ENCODE data around the gene ANGPTL3. TPM values are rescaled to one million over a fixed set of nuclear protein-coding genes. Genes with fewer than 3 reads are reported as not detected.

ANGPTL3 gene
- total and polyA plus RNA-seq, 2 of the 8 experiments (the other 6 are each of a cell fraction or from before 2014, with no cell fraction given) = not detected

GRCh38 chr1:62643283-62643682, 46.0 kb downstream of the ANGPTL3 start:
- Histone ChIP-seq H3K9ac (replicated peaks in 1 of 4; ENCODE audit: extremely low read depth in 1 of 4, low read depth in 3 of 4, low read length in 3 of 4) (no peak overlapping the region), H3K79me2 (ENCODE audit: control insufficient read depth in 1 of 2, insufficient read depth in 2 of 2, low read length in 2 of 2) (no peaks in the 10 kb centered on the region), H3K18ac (ENCODE audit: extremely low read depth, low read length) (no peak overlapping the region), H3K4me3 (ENCODE audit: extremely low read depth in 1 of 4, insufficient read depth in 2 of 4, low read depth in 3 of 4, low read length in 4 of 4) (no peak overlapping the region), H3K27ac (ENCODE audit: low read depth, low read length) (no peak overlapping the region), H3K14ac (ENCODE audit: insufficient read length) (no peak overlapping the region), H3K23me2 (ENCODE audit: low read depth, low read length) (no peaks in the 10 kb centered on the region), H3K4me2 (ENCODE audit: insufficient read depth in 1 of 2, low read depth in 2 of 2, low read length in 2 of 2) (no peak overlapping the region), H4K8ac (ENCODE audit: extremely low read depth, insufficient read depth, low read length) (no peak overlapping the region), H3K23ac (ENCODE audit: insufficient read length) (no peak overlapping the region), H3K79me1 (ENCODE audit: low read depth, low read length) (no peaks in the 10 kb centered on the region), H2BK12ac (ENCODE audit: low read depth, low read length) (no peak overlapping the region), H2BK15ac (ENCODE audit: low read length) (no peak overlapping the region), H2BK20ac (ENCODE audit: low read length) (no peak overlapping the region), H2AK5ac (ENCODE audit: low read depth, low read length) (no peak overlapping the region), H3K4me1 (replicated peaks in 1 of 4; ENCODE audit: control insufficient read depth in 3 of 4, insufficient read depth in 4 of 4, low read length in 3 of 4) (no peaks in the 10 kb centered on the region), H4K5ac (ENCODE audit: insufficient read length, low read depth, low read length) (no peak overlapping the region), H3K56ac (replicated peaks; ENCODE audit: insufficient read length, low read depth, low read length) (no peak overlapping the region), H3K27me3 (replicated peaks in 1 of 4; ENCODE audit: control insufficient read depth in 3 of 4, extremely low read depth in 1 of 4, insufficient read depth in 3 of 4, low read length in 3 of 4) (no peaks in the 10 kb centered on the region), H3K36me3 (ENCODE audit: control insufficient read depth in 2 of 4, insufficient read depth in 4 of 4, low read length in 3 of 4) (peaks cover 0 to 15% (median 6%) of the 10 kb centered on the region in 4 experiments; a peak in 2 of 8 replicates), H3K9me3 (ENCODE audit: insufficient read depth in 2 of 2, low read depth in 1 of 2, low read length in 1 of 2) (no peaks in the 10 kb centered on the region), H2BK5ac (ENCODE audit: low read depth, low read length) (no peak overlapping the region), H3K4ac (replicated peaks; ENCODE audit: insufficient read length, low read depth, low read length) (no peak overlapping the region), H4K20me1 (replicated peaks in 1 of 2; ENCODE audit: control insufficient read depth in 1 of 2, insufficient read depth in 2 of 2, low read length in 2 of 2) (no peaks in the 10 kb centered on the region), H2AFZ (ENCODE audit: low read length) (no peak overlapping the region), H4K91ac (replicated peaks; ENCODE audit: insufficient read length, low read length) (no peak overlapping the region), H2BK120ac (replicated peaks; ENCODE audit: low read depth, low read length) (no peak overlapping the region)
- CTCF ChIA-PET (ENCODE audit: partially characterized antibody) = interaction anchor here (0.5 kb wide), 1 partner anchor 238 kb away, joined by 4 read pairs; no protein-coding TSS in a partner anchor
- no peak for TF ChIP-seq ASH2L (IDR thresholded peaks at IDR 0.05; ENCODE audit: low read length)
- 85% methylated on average over 1 of the region's 1 CpG; no CpG with 5 or more reads in 1 of the 2 experiments for WGBS, 2 experiments (ENCODE audit: extremely low coverage in 1 of 2, insufficient coverage in 1 of 2, insufficient read length in 1 of 2, insufficient replicate concordance in 2 of 2, low coverage in 1 of 2, low lambda C conversion rate in 2 of 2, missing lambda C conversion rate in 1 of 2)
- POLR2A ChIA-PET (ENCODE audit: partially characterized antibody) = no interaction called here
- no peak for DNase-seq (ENCODE audit: low read depth in 1 of 2, low spot score in 2 of 2)
- FAIRE-seq = no peak

Measured in H1 (cell line).